GM13976 (cell line): Measurements from ENCODE around the gene DHX32.
A peak's percentile ranks its signal among the peaks of the same experiment; 100 is the strongest.
"Not testable (repeated sequence)": the region's sequence is repeated elsewhere in the genome, so short reads cannot be mapped to it uniquely, and the experiment has no call there.

Experiments
- DNase-seq: peaks from one replicate; pipeline ENCODE4 v3.0.0; 2012; ENCODE audit warnings: low spot score
- CTCF ChIP-seq: IDR thresholded peaks from 2 replicates; pipeline ENCODE4 v1.5.1; 2012; ENCODE audit warnings: borderline replicate concordance, mild to moderate bottlenecking; ENCODE audit not compliant: insufficient read depth; ENCODE audit errors: extremely low read depth, missing control alignments, control extremely low read depth
- in situ Hi-C: fragments of 300-500 bp; cut with MboI; formaldehyde crosslinking; loops from one replicate; pipeline ENCODE4 v1.12.0; 2022; ENCODE audit warnings: low sequenced_read_pairs, mixed read lengths, inconsistent platforms; ENCODE audit not compliant: unreplicated experiment

DHX32 gene

GRCh38 chr10:125916977-125917376 is 35.9 kb upstream of the DHX32 start:
- DNase-seq: no peak
- in situ Hi-C loops: no loop called here
- no peak for TF ChIP-seq CTCF

- in situ Hi-C loops, DNase-seq: not testable (repeated sequence)
Measured at GRCh38 chr10:125913277-125913676, 32.2 kb upstream of the DHX32 start.

GRCh38 chr10:125911990-125912389 is 30.9 kb upstream of the DHX32 start:
- no peak for DNase-seq
- no peak for TF ChIP-seq CTCF
- in situ Hi-C loops: no loop called here

GRCh38 chr10:125911145-125911544 is 30.1 kb upstream of the DHX32 start:
- in situ Hi-C loops: no loop called here
- no peak for DNase-seq
- TF ChIP-seq CTCF: no peak

- in situ Hi-C loops, DNase-seq: not testable (repeated sequence)
Measured at GRCh38 chr10:125909491-125909890, 28.4 kb upstream of the DHX32 start.

GRCh38 chr10:125908813-125909212 is 27.7 kb upstream of the DHX32 start:
- in situ Hi-C loops, DNase-seq: not testable (repeated sequence)

GRCh38 chr10:125907598-125907997 is 26.5 kb upstream of the DHX32 start:
- in situ Hi-C loops, DNase-seq: not testable (repeated sequence)

- in situ Hi-C loops, DNase-seq: not testable (repeated sequence)
Measured at GRCh38 chr10:125905069-125905994, 24.2 kb upstream of the DHX32 start.

- DNase-seq, in situ Hi-C loops: not testable (repeated sequence)
Measured at GRCh38 chr10:125903135-125903640, 22.1 kb upstream of the DHX32 start.

- DNase-seq, in situ Hi-C loops: not testable (repeated sequence)
Measured at GRCh38 chr10:125900963-125901362, 19.9 kb upstream of the DHX32 start.

GRCh38 chr10:125897317-125897716 is 16.2 kb upstream of the DHX32 start:
- in situ Hi-C loops, DNase-seq: not testable (repeated sequence)

GRCh38 chr10:125896088-125896934 is 15.2 kb upstream of the DHX32 start, which contains the start of gene FANK1:
FANK1 (plus strand) TSS chr10:125896564; CDS start chr10:125896643, 79 bp downstream.
- in situ Hi-C loops: not testable (repeated sequence)
- DNase-seq: peak; percentile 85

- in situ Hi-C loops: not testable (repeated sequence)
- DNase-seq: peak; percentile 52
Measured at GRCh38 chr10:125895130-125896087, 14.3 kb upstream of the DHX32 start.

GRCh38 chr10:125894176-125894575 is 13.1 kb upstream of the DHX32 start:
- DNase-seq: peak; percentile 14
- in situ Hi-C loops: not testable (repeated sequence)
